Measurements from ENCODE around the gene PPP1R16B.

The PPP1R16B gene

DNA sequence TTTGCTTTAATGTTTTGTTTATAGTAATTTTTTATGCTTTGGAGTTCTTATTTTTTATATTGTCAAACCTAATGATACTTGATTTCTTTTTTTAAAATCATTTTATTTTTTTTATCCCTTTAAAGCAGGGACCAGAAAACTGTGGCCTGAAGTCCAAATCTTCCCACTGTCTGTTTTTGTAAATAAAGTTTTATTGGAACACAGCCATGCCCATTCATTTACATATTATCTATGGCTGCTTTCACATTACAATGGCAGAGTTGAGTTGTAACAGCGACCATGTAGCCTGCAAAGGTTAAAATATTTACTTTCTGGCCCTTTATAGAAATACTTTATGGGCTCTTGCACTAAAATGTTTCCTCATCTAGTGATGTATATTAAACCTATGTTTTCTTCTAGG lies 42.3 kb downstream of the PPP1R16B start:
- H3K4me3 ChIP-seq (ENCODE audit: low read depth, low read length), result no peak overlapping the region
- H3K27ac ChIP-seq, result no peak overlapping the region
- H3K36me3 ChIP-seq (replicated peaks), result no peaks in the 10 kb centered on the region
- no peaks in the 10 kb centered on the region for H3K27me3 ChIP-seq (replicated peaks)
- no peak for DNase-seq
- TF ChIP-seq CTCF (IDR thresholded peaks at IDR 0.05; ENCODE audit: low read depth, low read length, missing control alignments), result no peak
- in situ Hi-C loops (cut with HindIII; ENCODE audit: low pct_ligation_motif_present, low sequenced_read_pairs), result no loop called here

GRCh38 chr20:38853759-38854158 lies 48.3 kb downstream of the PPP1R16B start:
- no peaks in the 10 kb centered on the region for H3K36me3 ChIP-seq (replicated peaks)
- no peak for TF ChIP-seq CTCF (IDR thresholded peaks at IDR 0.05; ENCODE audit: low read depth, low read length, missing control alignments)
- H3K27me3 ChIP-seq (replicated peaks), result no peaks in the 10 kb centered on the region
- DNase-seq, result no peak
- in situ Hi-C loops (cut with HindIII; ENCODE audit: low pct_ligation_motif_present, low sequenced_read_pairs), result no loop called here
- no peak overlapping the region for H3K4me3 ChIP-seq (ENCODE audit: low read depth, low read length)
- no peak overlapping the region for H3K27ac ChIP-seq

DNA sequence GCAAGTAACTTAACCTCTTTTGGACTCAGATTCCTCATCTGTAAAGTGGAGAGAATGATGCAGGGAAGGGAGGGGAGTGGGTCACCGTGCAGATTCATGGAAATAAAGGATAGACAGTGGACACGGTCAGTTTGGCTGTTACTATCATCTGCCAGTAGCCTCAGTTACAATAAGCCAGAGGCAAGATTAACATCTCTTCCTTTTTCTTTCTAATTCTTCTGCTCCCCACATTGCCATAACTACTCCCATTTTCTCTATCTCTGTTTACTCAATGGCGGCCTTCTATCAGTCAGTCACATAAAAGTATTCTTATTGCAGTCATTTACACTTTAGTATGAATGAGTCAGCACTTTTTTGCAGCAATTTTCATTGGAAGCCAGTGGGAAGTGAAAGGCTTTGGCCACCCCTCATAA lies 49.2 kb downstream of the PPP1R16B start:
- TF ChIP-seq CTCF (IDR thresholded peaks at IDR 0.05; ENCODE audit: low read depth, low read length, missing control alignments), result no peak
- in situ Hi-C loops (cut with HindIII; ENCODE audit: low pct_ligation_motif_present, low sequenced_read_pairs), result no loop called here
- H3K27ac ChIP-seq, result no peak overlapping the region

DNA sequence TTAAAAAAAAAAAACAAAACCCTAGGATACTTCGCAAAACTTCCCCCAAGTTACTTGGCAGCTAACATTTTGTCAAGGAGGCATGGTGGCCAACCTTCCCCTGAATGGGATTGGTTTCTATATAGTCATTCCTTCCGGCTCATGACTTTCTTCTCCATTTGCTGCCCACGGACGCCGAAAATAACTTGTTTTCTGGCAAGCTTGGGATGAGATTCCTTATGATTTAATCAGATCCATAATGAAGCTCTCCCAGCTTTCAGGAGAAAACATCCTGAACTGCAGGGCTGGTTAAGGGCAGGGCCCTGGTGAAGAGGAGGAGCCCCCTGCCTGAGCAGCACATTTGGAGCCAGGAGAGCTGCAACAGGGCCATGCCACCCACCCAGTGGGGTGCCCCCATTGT lies 49.9 kb downstream of the PPP1R16B start:
- Histone ChIP-seq H3K4me3 (ENCODE audit: low read depth, low read length) (no peak overlapping the region), H3K27me3 (replicated peaks) (no peaks in the 10 kb centered on the region), H3K36me3 (replicated peaks) (no peaks in the 10 kb centered on the region), H3K27ac (no peak overlapping the region)
- in situ Hi-C loops (cut with HindIII; ENCODE audit: low pct_ligation_motif_present, low sequenced_read_pairs), result no loop called here
- no peak for DNase-seq
- TF ChIP-seq CTCF (IDR thresholded peaks at IDR 0.05; ENCODE audit: low read depth, low read length, missing control alignments), result no peak

More for the DNA sequence above, 49.2 kb downstream of the PPP1R16B start:
- DNase-seq, result no peak
- Histone ChIP-seq H3K4me3 (ENCODE audit: low read depth, low read length) (no peak overlapping the region), H3K27me3 (replicated peaks) (no peaks in the 10 kb centered on the region), H3K36me3 (replicated peaks) (no peaks in the 10 kb centered on the region)

- no peak for TF ChIP-seq CTCF (IDR thresholded peaks at IDR 0.05; ENCODE audit: low read depth, low read length, missing control alignments)
- no peaks in the 10 kb centered on the region for H3K27me3 ChIP-seq (replicated peaks)
- DNase-seq, result no peak
- H3K27ac ChIP-seq, result no peak overlapping the region
- H3K36me3 ChIP-seq (replicated peaks), result no peaks in the 10 kb centered on the region
- H3K4me3 ChIP-seq (ENCODE audit: low read depth, low read length), result no peak overlapping the region
- in situ Hi-C loops (cut with HindIII; ENCODE audit: low pct_ligation_motif_present, low sequenced_read_pairs), result no loop called here
Observed at GRCh38 chr20:38856570-38856969, 51.1 kb downstream of the PPP1R16B start.

DNA sequence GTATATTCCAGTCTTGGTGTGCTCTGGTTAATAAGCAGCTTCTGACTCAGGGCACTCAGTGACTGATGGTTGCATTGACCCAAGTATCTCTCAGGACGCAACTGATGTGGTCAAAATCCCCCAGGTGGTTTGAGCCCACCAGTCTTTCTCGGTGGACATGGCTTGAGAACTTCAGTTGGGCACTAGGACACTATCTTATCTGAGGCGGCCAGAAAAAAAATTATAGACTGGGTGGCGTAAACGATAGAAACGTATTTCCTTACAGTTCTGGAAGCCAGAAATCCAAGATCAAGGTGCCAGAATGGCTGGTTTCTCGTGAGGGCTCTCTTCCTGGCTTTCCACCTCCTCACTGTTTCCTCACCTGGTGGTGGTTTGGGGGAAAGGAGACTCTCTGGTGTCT lies 52.2 kb downstream of the PPP1R16B start:
- Histone ChIP-seq H3K36me3 (replicated peaks) (no peaks in the 10 kb centered on the region), H3K27me3 (replicated peaks) (no peaks in the 10 kb centered on the region), H3K4me3 (ENCODE audit: low read depth, low read length) (no peak overlapping the region), H3K27ac (no peak overlapping the region)
- no peak for DNase-seq
- no peak for TF ChIP-seq CTCF (IDR thresholded peaks at IDR 0.05; ENCODE audit: low read depth, low read length, missing control alignments)
- in situ Hi-C loops (cut with HindIII; ENCODE audit: low pct_ligation_motif_present, low sequenced_read_pairs), result no loop called here

Measured in brain microvascular endothelial cell (primary cell).